Stimulated activated CD8-positive, alpha-beta memory T cell treated with anti-CD3 and anti-CD28 coated beads, Interleukin-15, amount 100 ng/mL, for 24 hours (primary cell): Measurements from ENCODE around the gene S100B.
"Not testable (repeated sequence)": the region's sequence is repeated elsewhere in the genome, so short reads cannot be mapped to it uniquely, and the experiment has no call there.

ENCODE experiments used
- DNase-seq: peaks from one replicate; pipeline ENCODE4 v3.0.0-alpha.2; 2020; ENCODE audit warnings: low read depth

The S100B gene

GRCh38 chr21:46600978-46601377, 3.9 kb downstream of the S100B start:
- no peak for DNase-seq

GRCh38 chr21:46600305-46600704, 4.6 kb downstream of the S100B start:
- no peak for DNase-seq

GRCh38 chr21:46598581-46599572, 6.0 kb downstream of the S100B start:
- no peak for DNase-seq

- no peak for DNase-seq
Measured at GRCh38 chr21:46597896-46598343, 7.0 kb downstream of the S100B start.

- no peak for DNase-seq
Measured at GRCh38 chr21:46597031-46597430, 7.9 kb downstream of the S100B start.

GRCh38 chr21:46596201-46596600, 8.7 kb downstream of the S100B start:
- no peak for DNase-seq

GRCh38 chr21:46594276-46594675, 10.6 kb downstream of the S100B start:
- no peak for DNase-seq

GRCh38 chr21:46585191-46585953, 19.5 kb downstream of the S100B start:
- no peak for DNase-seq

- DNase-seq = no peak
Measured at GRCh38 chr21:46581780-46582307, 23.0 kb downstream of the S100B start.

GRCh38 chr21:46579394-46579793, 25.5 kb downstream of the S100B start:
- not testable (repeated sequence) for DNase-seq

- not testable (repeated sequence) for DNase-seq
Measured at GRCh38 chr21:46577786-46578185, 27.1 kb downstream of the S100B start.

- DNase-seq = no peak
Measured at GRCh38 chr21:46572850-46573249, 32.0 kb downstream of the S100B start.

GRCh38 chr21:46570631-46571030, 34.3 kb downstream of the S100B start:
- DNase-seq = no peak

GRCh38 chr21:46570119-46570518, 34.8 kb downstream of the S100B start:
- no peak for DNase-seq

- no peak for DNase-seq
Measured at GRCh38 chr21:46569081-46569480, 35.8 kb downstream of the S100B start.

GRCh38 chr21:46568562-46568961, 36.3 kb downstream of the S100B start:
- no peak for DNase-seq

GRCh38 chr21:46567348-46567747, 37.5 kb downstream of the S100B start:
- no peak for DNase-seq

- no peak for DNase-seq
Measured at GRCh38 chr21:46564391-46564790, 40.5 kb downstream of the S100B start.

- DNase-seq = no peak
Measured at GRCh38 chr21:46562964-46563607, 41.8 kb downstream of the S100B start.

- DNase-seq = no peak
Measured at GRCh38 chr21:46562472-46562871, 42.4 kb downstream of the S100B start.

GRCh38 chr21:46561445-46562090, 43.3 kb downstream of the S100B start:
- DNase-seq = no peak
